HCT116 (cell line): ENCODE data around the gene ANKRD13D. TPM values are rescaled to one million over a fixed set of nuclear protein-coding genes. Genes with fewer than 3 reads are reported as not detected.

Experiments
- ATAC-seq: fragments of 200-7000 bp; cut with Tn5 transposase; 2 replicates; pipeline ENCODE4 v1.9.1; 2020; ENCODE audit warnings: mild to moderate bottlenecking, moderate library complexity
- BruUV-seq: library from RNA; stranded (reverse); fragments of 400-500 nt; replicated peaks from 2 replicates; lab custom pipeline; 2021; lab: Mats Ljungman, UMichigan
- CTCF ChIA-PET: fragments of 300-600 bp; sonication (Branson Sonifier 250); formaldehyde crosslinking; loops from one replicate; lab custom pipeline; 2021; ENCODE audit warnings: antibody characterized with exemption; lab: Charles Lee
- POLR2A ChIA-PET: fragments of 300-600, 350-600 bp; sonication (Branson Sonifier 250); formaldehyde crosslinking; loops from one replicate; lab custom pipeline; 2021; ENCODE audit warnings: antibody characterized with exemption; lab: Charles Lee
- RAD21 ChIA-PET, 2 experiments: fragments of 300-600 bp; sonication (Branson Sonifier 250); formaldehyde crosslinking; loops; one replicate each; lab custom pipeline; 2023; ENCODE audit warnings: low total read pairs in 2 of 2; ENCODE audit not compliant: uncharacterized antibody in 2 of 2, unreplicated experiment in 2 of 2, low non-redundant PET in 1 of 2; lab: Charles Lee
- DNase-seq: peaks from one replicate; pipeline ENCODE4 v3.0.0-alpha.2; 2010; ENCODE audit warnings: low read depth, low spot score
- H2AFZ ChIP-seq: fragments of 200-600 bp; shearing (Covaris generic), sonication (generic); 2 replicates; pipeline ENCODE4 v1.6.1; 2017; ENCODE audit warnings: low read depth, mixed run types, mixed read lengths, antibody characterized with exemption, low read length; ENCODE audit not compliant: poor library complexity, severe bottlenecking
- H3K27ac ChIP-seq: 2 replicates; pipeline ENCODE4 v1.5.1; 2012; ENCODE audit warnings: low read depth, low read length
- H3K27me3 ChIP-seq: fragments of 200-600 bp; sonication (generic); 2 replicates; pipeline ENCODE4 v1.6.1; 2016; ENCODE audit warnings: mixed run types, low read length, mixed read lengths; ENCODE audit not compliant: insufficient read depth
- H3K36me3 ChIP-seq, 2 experiments: fragments of 200-500 bp in 1 of 2; fragments of 200-600 bp in 1 of 2; sonication (Bioruptor generic) in 1 of 2; sonication (generic) in 1 of 2; 2 replicates each; pipeline versions ENCODE4 v1.5.1 to v1.6.1; 2014 to 2016; ENCODE audit warnings: low read length in 2 of 2, inconsistent platforms in 1 of 2, mixed read lengths in 1 of 2, mixed run types in 1 of 2; ENCODE audit not compliant: insufficient read depth in 2 of 2, control insufficient read depth in 1 of 2
- H3K4me1 ChIP-seq, 2 experiments: fragments of 200-600 bp in 1 of 2; sonication (generic) in 1 of 2; 2 replicates each; pipeline versions ENCODE4 v1.5.1 to v1.6.1; 2012 to 2017; ENCODE audit warnings: low read length in 2 of 2, inconsistent platforms in 1 of 2, mild to moderate bottlenecking in 1 of 2, mixed read lengths in 1 of 2, mixed run types in 1 of 2, moderate library complexity in 1 of 2; ENCODE audit not compliant: insufficient read depth in 2 of 2, control insufficient read depth in 1 of 2
- H3K4me2 ChIP-seq: fragments of 200-600 bp; sonication (generic); 2 replicates; pipeline ENCODE4 v1.6.1; 2017; ENCODE audit warnings: mixed run types, low read length, mixed read lengths
- H3K4me3 ChIP-seq, 2 experiments: fragments of 200-600 bp in 1 of 2; sonication (generic) in 1 of 2; replicated peaks in 1 of 2; 2 replicates each; pipeline ENCODE4 v1.5.1; 2011 to 2016; ENCODE audit warnings: low read length in 2 of 2, control low read depth in 1 of 2, low read depth in 1 of 2, mild to moderate bottlenecking in 1 of 2, mixed read lengths in 1 of 2, mixed run types in 1 of 2
- H3K79me2 ChIP-seq: fragments of 200-600 bp; sonication (generic); 2 replicates; pipeline ENCODE4 v1.6.1; 2017; ENCODE audit warnings: mild to moderate bottlenecking, mixed run types, low read length, moderate library complexity, mixed read lengths; ENCODE audit not compliant: insufficient read depth
- H3K9ac ChIP-seq: fragments of 200-600 bp; sonication (generic); 2 replicates; pipeline ENCODE4 v1.6.1; 2016; ENCODE audit warnings: low read length, mixed read lengths
- H3K9me2 ChIP-seq: fragments of 200-600 bp; sonication (generic), shearing (Covaris generic); 2 replicates; pipeline ENCODE4 v1.6.1; 2017; ENCODE audit warnings: mixed run types, mild to moderate bottlenecking, moderate library complexity; ENCODE audit not compliant: insufficient read depth
- H3K9me3 ChIP-seq, 2 experiments: fragments of 200-500 bp in 1 of 2; fragments of 200-600 bp in 1 of 2; sonication (Bioruptor generic) in 1 of 2; sonication (generic) in 1 of 2; 2 replicates each; pipeline ENCODE4 v1.6.1; 2014 to 2017; ENCODE audit warnings: low read length in 2 of 2, mixed read lengths in 2 of 2, inconsistent platforms in 1 of 2, low read depth in 1 of 2, mild to moderate bottlenecking in 1 of 2, mixed run types in 1 of 2, moderate library complexity in 1 of 2; ENCODE audit not compliant: control insufficient read depth in 1 of 2, insufficient read depth in 1 of 2
- H4K20me1 ChIP-seq: fragments of 200-600 bp; sonication (generic), shearing (Covaris generic); 2 replicates; pipeline ENCODE4 v1.6.1; 2017; ENCODE audit warnings: mixed run types, mild to moderate bottlenecking, moderate library complexity; ENCODE audit not compliant: insufficient read depth
- CTCF ChIP-seq, 3 experiments: fragments of 200-600 bp in 1 of 3; sonication (generic) in 1 of 3; IDR thresholded peaks in 2 of 3; conservative IDR thresholded peaks in 1 of 3; 2 replicates each; pipeline ENCODE4 v1.5.1; 2012 to 2017; ENCODE audit warnings: low read depth in 2 of 3, low read length in 2 of 3, antibody characterized with exemption in 1 of 3, borderline replicate concordance in 1 of 3, control low read depth in 1 of 3, mild to moderate bottlenecking in 1 of 3, mixed read lengths in 1 of 3, mixed run types in 1 of 3, moderate library complexity in 1 of 3; ENCODE audit not compliant: insufficient read depth in 1 of 3
- EGR1 ChIP-seq: IDR thresholded peaks from 2 replicates; pipeline ENCODE4 v1.6.1; 2012; ENCODE audit warnings: low read depth
- ELF1 ChIP-seq: IDR thresholded peaks from 2 replicates; pipeline ENCODE4 v1.6.1; 2012; ENCODE audit warnings: low read depth, borderline replicate concordance
- EZH2 ChIP-seq: fragments of 200-600 bp; sonication (generic); IDR thresholded peaks from 2 replicates; pipeline ENCODE4 v1.6.1; 2017; ENCODE audit warnings: antibody characterized with exemption, mixed run types
- EZH2phosphoT487 ChIP-seq: fragments of 200-600 bp; IDR thresholded peaks from 2 replicates; pipeline ENCODE4 v1.6.1; 2018; ENCODE audit warnings: antibody characterized with exemption, borderline replicate concordance
- FOSL1 ChIP-seq: IDR thresholded peaks from 2 replicates; pipeline ENCODE4 v1.6.1; 2012; ENCODE audit warnings: low read depth
- MAX ChIP-seq: IDR thresholded peaks from 2 replicates; pipeline ENCODE4 v1.6.1; 2012
- POLR2A ChIP-seq: IDR thresholded peaks from 2 replicates; pipeline ENCODE4 v1.7.0; 2011; ENCODE audit warnings: borderline replicate concordance; ENCODE audit not compliant: insufficient read depth, insufficient read length; ENCODE audit errors: extremely low read depth
- SIN3A ChIP-seq: IDR thresholded peaks from 2 replicates; pipeline ENCODE4 v1.6.1; 2012; ENCODE audit warnings: low read depth
- SP1 ChIP-seq: IDR thresholded peaks from 2 replicates; pipeline ENCODE4 v1.6.1; 2012; ENCODE audit warnings: low read depth
- SRF ChIP-seq: IDR thresholded peaks from 2 replicates; pipeline ENCODE4 v1.6.1; 2012; ENCODE audit warnings: low read depth
- YY1 ChIP-seq: IDR thresholded peaks from 2 replicates; pipeline ENCODE4 v1.6.1; 2011; ENCODE audit warnings: low read length, low read depth, moderate library complexity, mild to moderate bottlenecking; ENCODE audit not compliant: insufficient replicate concordance; ENCODE audit errors: extremely low read depth
- intact Hi-C: fragments of 100-400 bp; cut with micrococcal nuclease; formaldehyde crosslinking; loops from 2 replicates; pipeline ENCODE4 v1.10.0; 2022
- total RNA-seq: library from RNA; stranded (reverse); gene quantifications from one replicate; pipeline ENCODE4 v1.2.1, GENCODE V29; 2021; ENCODE audit not compliant: unreplicated experiment
- TF ChIP-seq, protein P1 (sequence below): IDR thresholded peaks from 2 replicates; pipeline ENCODE4 v1.6.1; 2012

Gene ANKRD13D
- total RNA-seq, 1 experiment from 2014 or later: 61.1 TPM

DNA sequence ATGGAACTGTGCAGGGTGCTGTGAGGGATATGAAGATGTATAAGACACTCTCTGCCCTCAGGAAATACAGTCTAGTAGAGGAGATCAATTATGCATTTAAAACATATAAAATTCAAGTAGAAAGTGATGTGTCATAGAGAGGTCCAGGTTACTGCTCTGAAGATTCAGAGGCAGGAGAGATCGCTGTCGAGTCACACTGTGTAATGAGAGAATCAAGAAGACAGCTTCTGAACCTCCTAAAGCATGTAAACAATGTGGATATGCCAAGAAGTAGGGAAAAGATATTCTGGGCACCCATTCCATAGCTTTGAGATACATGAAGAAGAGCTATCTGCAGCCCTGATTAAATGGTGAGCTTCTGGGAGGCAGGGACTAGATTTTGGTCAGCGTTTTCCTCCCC is 30.9 kb downstream of the ANKRD13D start:
- intact Hi-C loops: no loop called here
- Histone ChIP-seq H3K4me1 (peaks cover 3 to 19% of the 10 kb centered on the region in 2 experiments; a peak in 3 of 4 replicates), H3K27me3 (no peaks in the 10 kb centered on the region), H3K9me3 (no peaks in the 10 kb centered on the region), H3K9me2 (no peaks in the 10 kb centered on the region), H3K4me3 (no peak overlapping the region), H3K4me2 (no peak overlapping the region), H2AFZ (no peak overlapping the region), H3K9ac (no peak overlapping the region), H4K20me1 (no peaks in the 10 kb centered on the region), H3K36me3 (no peaks in the 10 kb centered on the region; a peak in 1 of 4 replicates), H3K79me2 (peaks cover 11% of the 10 kb centered on the region; the same call in 1 of the 2 replicates), H3K27ac (no peak overlapping the region)
- ChIA-PET POLR2A (no interaction called here), CTCF (interaction anchor here (1.2 to 2.4 kb wide), 2 partner anchors 26 to 63 kb away, joined by 3 to 9 read pairs; no protein-coding TSS in a partner anchor), RAD21 (no interaction called here)
- ATAC-seq: no peak
- BruUV-seq: no TSS peak
- no peak for TF ChIP-seq SIN3A
- no peak for TF ChIP-seq EZH2
- TF ChIP-seq SRF: no peak
- TF ChIP-seq SP1: no peak
- no peak for TF ChIP-seq CTCF (IDR thresholded peaks at IDR 0.05 in 2 of 3, conservative IDR thresholded peaks at IDR 0.05 in 1 of 3; ENCODE audit: borderline replicate concordance in 1 of 3, insufficient read depth in 1 of 3, low read depth in 2 of 3, low read length in 2 of 3)
- TF ChIP-seq POLR2A: no peak
- TF ChIP-seq MAX: no peak
- no peak for TF ChIP-seq EZH2phosphoT487
- TF ChIP-seq ELF1: no peak
- TF ChIP-seq, protein P1, sequence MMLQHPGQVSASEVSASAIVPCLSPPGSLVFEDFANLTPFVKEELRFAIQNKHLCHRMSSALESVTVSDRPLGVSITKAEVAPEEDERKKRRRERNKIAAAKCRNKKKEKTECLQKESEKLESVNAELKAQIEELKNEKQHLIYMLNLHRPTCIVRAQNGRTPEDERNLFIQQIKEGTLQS: no peak
- no peak for TF ChIP-seq YY1
- no peak for TF ChIP-seq EGR1
- TF ChIP-seq FOSL1: no peak
- no peak for DNase-seq
